ENCODE results near the gene LAMP1. TPM values are rescaled to one million over a fixed set of nuclear protein-coding genes. Genes with fewer than 3 reads are reported as not detected.

The LAMP1 gene
- polyA plus RNA-seq, 1 of the 3 experiments (the other 2 are of a cell fraction), result 261 TPM

DNA sequence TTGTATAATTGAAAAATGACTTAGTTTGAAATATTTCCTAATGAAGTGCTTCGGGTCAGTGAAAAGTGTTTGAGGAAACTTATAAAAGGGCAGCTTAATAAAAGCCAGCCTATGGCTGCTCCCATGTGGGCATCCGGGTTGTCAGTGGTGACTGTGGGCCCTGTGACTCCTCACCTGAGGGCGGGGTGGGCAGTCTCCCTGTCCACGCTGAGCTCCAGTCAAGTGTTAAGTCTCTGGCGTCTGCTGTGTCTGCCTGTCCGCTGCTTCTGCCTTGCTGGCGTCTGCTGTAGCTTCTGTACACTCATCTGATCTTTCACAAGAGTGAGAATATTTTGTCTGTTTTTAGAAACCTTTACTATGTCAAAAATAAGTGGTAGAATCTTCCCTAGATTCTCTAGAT is 7.1 kb downstream of the LAMP1 start:
- H3K4me3 ChIP-seq (ENCODE audit: low read depth in 2 of 2, low read length in 1 of 2), result no peak overlapping the region
- H3K9me2 ChIP-seq, result no peaks in the 10 kb centered on the region
- peaks cover 77% of the 10 kb centered on the region for H4K20me1 ChIP-seq (ENCODE audit: insufficient read depth)
- H3K27me3 ChIP-seq (ENCODE audit: insufficient read depth), result no peaks in the 10 kb centered on the region
- H3K9ac ChIP-seq, result no peak overlapping the region
- ChIA-PET POLR2A (no interaction called here), CTCF (no interaction called here)
- H3F3A ChIP-seq (replicated peaks; ENCODE audit: insufficient read depth), result peaks cover 8% of the 10 kb centered on the region
- H3K4me1 ChIP-seq (ENCODE audit: control insufficient read depth in 1 of 2, insufficient read depth in 2 of 2, low read depth in 1 of 2, low read length in 1 of 2), result no peaks in the 10 kb centered on the region
- H3K36me3 ChIP-seq (replicated peaks in 1 of 2; ENCODE audit: control insufficient read depth in 1 of 2, insufficient read depth in 2 of 2, low read length in 1 of 2), result peaks cover 0 to 5% of the 10 kb centered on the region in 2 experiments
- no peak for TF ChIP-seq RFX5 (IDR thresholded peaks at IDR 0.05; ENCODE audit: low read length)
- TF ChIP-seq FOXJ3 (CRISPR knock-in tag; IDR thresholded peaks at IDR 0.05), result no peak
- TF ChIP-seq CTCF (IDR thresholded peaks at IDR 0.05), result no peak
- TF ChIP-seq, protein P1, sequence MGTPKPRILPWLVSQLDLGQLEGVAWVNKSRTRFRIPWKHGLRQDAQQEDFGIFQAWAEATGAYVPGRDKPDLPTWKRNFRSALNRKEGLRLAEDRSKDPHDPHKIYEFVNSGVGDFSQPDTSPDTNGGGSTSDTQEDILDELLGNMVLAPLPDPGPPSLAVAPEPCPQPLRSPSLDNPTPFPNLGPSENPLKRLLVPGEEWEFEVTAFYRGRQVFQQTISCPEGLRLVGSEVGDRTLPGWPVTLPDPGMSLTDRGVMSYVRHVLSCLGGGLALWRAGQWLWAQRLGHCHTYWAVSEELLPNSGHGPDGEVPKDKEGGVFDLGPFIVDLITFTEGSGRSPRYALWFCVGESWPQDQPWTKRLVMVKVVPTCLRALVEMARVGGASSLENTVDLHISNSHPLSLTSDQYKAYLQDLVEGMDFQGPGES (IDR thresholded peaks at IDR 0.05; ENCODE audit: low read depth, low read length), result no peak
- no peak for TF ChIP-seq FOXM1 (IDR thresholded peaks at IDR 0.05; ENCODE audit: low read depth)
- TF ChIP-seq, protein P2, sequence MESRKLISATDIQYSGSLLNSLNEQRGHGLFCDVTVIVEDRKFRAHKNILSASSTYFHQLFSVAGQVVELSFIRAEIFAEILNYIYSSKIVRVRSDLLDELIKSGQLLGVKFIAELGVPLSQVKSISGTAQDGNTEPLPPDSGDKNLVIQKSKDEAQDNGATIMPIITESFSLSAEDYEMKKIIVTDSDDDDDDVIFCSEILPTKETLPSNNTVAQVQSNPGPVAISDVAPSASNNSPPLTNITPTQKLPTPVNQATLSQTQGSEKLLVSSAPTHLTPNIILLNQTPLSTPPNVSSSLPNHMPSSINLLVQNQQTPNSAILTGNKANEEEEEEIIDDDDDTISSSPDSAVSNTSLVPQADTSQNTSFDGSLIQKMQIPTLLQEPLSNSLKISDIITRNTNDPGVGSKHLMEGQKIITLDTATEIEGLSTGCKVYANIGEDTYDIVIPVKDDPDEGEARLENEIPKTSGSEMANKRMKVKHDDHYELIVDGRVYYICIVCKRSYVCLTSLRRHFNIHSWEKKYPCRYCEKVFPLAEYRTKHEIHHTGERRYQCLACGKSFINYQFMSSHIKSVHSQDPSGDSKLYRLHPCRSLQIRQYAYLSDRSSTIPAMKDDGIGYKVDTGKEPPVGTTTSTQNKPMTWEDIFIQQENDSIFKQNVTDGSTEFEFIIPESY (IDR thresholded peaks at IDR 0.05; ENCODE audit: borderline replicate concordance, low read depth), result no peak
- no peak for TF ChIP-seq TCF12 (IDR thresholded peaks at IDR 0.05)
- TF ChIP-seq POLR2AphosphoS5 (IDR thresholded peaks at IDR 0.05; ENCODE audit: low read depth, low read length), result no peak
- TF ChIP-seq FOSL2 (IDR thresholded peaks at IDR 0.05; ENCODE audit: borderline replicate concordance, low read depth), result no peak
- TF ChIP-seq CHD2 (IDR thresholded peaks at IDR 0.05; ENCODE audit: low read length, partially characterized antibody), result no peak
- TF ChIP-seq, protein P3, sequence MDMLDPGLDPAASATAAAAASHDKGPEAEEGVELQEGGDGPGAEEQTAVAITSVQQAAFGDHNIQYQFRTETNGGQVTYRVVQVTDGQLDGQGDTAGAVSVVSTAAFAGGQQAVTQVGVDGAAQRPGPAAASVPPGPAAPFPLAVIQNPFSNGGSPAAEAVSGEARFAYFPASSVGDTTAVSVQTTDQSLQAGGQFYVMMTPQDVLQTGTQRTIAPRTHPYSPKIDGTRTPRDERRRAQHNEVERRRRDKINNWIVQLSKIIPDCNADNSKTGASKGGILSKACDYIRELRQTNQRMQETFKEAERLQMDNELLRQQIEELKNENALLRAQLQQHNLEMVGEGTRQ (IDR thresholded peaks at IDR 0.05; ENCODE audit: borderline replicate concordance, low read depth, low read length), result no peak
- TF ChIP-seq YY1 (IDR thresholded peaks at IDR 0.05; ENCODE audit: low read depth), result no peak
- no peak for TF ChIP-seq TAF1 (IDR thresholded peaks at IDR 0.05; ENCODE audit: borderline replicate concordance, low read depth, low read length)
- peaks cover 99% of the 10 kb centered on the region for H3K79me2 ChIP-seq (ENCODE audit: insufficient read depth)
- no peak for DNase-seq
- WGBS (ENCODE audit: low lambda C conversion rate), result 97% methylated on average over 5 of the region's 7 CpGs
- H3K27ac ChIP-seq (ENCODE audit: low read depth in 2 of 2, low read length in 1 of 2), result no peak overlapping the region
- H3K9me3 ChIP-seq, result no peaks in the 10 kb centered on the region
- no peak overlapping the region for H3K4me2 ChIP-seq
- no peak overlapping the region for H2AFZ ChIP-seq (ENCODE audit: low read depth)
